GM18502 (cell line): ENCODE measurements around the gene ZNF341.
A peak's percentile ranks its signal among the peaks of the same experiment; 100 is the strongest.
"Not testable (repeated sequence)": the region's sequence is repeated elsewhere in the genome, so short reads cannot be mapped to it uniquely, and the experiment has no call there.

ENCODE experiments used
- ATAC-seq: cut with Tn5 transposase; IDR thresholded peaks from one replicate; pipeline ENCODE4 v1.9.1; 2021; ENCODE audit warnings: mild to moderate bottlenecking; ENCODE audit not compliant: unreplicated experiment, poor library complexity

Gene ZNF341

DNA sequence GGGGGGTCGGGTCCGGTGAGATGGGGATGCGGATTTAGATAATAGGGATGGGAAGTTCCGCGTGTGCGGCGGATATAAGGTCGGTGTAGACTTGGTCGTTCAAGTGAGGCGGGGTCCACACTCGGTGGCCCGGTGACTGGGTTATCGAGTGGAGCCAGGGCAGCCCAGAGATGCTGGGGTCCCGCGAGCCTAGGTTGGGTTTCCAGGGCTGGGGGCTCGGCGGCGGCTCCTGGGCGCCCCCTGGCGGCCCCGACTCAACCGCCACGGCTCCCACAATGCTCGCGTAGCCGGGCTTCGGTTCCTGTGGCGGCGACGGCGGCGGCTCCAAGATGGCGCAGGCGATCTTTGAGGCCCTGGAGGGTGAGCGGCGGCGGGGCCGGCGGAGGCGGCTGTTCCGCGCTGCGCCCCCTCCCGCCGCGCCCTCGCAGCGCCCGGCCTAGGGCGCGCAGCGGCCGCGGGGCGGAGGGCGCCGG, at the start of gene ZNF341:
Gene ZNF341, plus strand, starts transcription at position 304 of the 473 bp plus-strand sequence. Its CDS starts 26 bp downstream, at position 330.
- peak; percentile 83 for ATAC-seq

DNA sequence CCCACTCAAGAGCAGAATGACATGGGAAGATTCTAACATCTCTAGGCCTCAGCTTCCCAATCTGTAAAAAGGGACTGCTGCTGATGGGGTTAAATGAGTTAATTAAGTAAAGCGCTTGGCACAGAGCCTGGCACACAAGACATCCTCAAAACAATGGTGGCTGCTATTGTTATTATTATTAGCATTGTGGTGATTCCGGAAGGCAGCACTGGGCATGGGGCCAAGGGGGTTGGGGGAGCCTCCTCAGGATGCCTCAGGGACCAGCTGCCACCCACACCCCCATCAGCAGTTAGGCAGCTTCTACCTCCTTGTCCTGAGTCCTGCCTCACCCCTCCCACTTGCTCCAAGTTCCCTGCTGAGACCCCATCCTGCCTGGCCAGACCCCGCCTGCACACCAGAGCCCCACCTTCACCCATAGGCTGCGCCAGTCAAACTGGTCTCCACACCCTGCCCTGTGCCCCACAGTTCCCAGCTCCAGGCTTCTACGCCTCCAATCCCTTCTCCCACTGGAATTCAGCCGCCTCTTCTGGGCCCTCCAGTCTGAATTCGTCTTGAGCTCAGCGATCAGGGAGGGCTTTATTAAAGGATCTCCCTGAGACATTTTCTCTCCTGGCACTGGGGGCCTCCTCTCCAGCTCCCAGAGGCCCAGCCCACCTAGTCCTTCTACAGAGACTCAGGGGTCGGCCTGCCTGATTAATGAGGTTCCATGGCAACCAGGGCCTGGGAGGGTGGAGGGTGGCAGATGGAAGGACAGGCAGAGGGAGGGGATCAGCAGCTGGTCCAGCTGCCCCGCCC, 47.1 kb upstream of the ZNF341 start:
- no peak for ATAC-seq

DNA sequence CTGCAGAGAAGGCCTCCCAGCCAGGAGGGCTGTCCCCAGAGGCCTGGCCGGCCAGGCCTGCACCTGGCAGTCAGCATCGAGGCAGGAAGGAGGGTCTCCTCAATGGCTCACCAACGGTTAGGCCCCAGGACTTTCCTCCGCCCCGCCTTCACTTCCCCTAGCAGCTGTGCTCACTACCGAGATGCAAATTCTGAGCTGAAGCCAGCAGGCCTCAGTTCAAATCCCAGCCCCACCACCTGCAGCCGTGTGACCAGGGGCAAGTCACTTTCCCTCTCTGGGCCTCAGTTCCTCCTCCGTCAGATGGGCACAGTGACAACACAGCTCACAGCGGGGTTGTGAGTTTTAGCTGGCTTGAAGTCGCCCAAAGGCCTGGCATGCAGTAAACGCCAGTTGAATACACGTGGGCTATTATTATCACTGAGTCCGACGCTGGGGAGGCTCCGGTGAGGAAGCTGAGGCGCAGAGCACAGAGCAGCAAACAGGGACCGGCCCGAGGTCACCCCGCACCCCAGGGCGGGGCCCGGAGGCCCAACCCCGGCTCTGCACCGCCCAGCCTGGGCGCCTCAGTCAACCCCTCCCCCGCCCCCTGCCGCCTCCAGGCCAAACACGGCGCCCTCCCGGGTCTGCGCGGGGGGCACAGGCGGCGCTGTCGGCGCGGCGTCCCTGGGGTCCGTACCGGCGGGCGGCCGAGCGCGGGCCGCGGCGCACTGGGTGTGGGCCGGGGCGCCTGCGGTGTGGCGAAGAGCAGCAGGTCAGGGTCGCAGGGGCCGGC, 46.3 kb upstream of the ZNF341 start:
- ATAC-seq = peak; percentile 40

DNA sequence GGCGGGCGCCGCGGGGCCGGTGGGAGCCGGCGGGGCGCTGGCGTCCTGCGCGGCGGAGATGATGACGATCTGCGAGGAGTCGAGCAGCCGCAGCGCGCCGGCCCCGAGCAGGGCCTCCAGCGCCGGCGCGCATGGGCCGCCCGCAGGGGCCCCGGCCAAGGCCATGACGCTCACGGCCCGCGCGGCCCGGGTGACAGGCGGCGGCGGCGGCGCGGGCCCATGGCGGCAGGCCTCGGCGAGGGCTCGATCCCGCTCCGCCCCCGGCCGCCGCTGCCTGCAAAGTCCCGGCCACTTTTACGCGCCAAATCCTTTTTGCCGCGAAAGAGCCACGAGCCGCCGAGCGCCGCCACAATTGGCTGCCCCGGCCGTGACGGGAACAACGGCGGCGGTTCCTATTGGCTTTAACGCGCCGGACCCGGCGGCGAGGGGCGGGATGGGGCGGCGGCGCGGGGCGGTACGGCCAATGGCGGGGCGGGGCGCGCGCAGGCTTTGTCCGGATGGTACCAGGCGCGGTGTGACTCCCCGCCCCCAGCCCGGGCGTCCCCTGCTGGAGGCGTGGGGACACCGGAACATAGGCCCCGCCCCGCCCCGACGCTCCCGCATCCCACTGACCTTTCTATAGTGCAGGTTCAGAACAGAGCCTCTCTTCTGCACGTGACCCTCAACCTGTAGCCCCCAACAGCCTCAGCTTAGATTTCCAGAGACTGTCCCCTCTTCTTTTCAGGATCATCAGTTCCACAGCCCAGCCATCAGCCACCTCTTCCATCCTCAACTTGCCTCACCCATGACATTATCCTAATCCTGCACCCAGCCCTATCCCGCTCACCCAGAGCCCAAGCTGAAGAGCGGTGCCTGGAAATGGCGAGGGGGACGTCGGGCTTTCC, 45.5 kb upstream of the ZNF341 start, which contains the start of gene E2F1:
Gene E2F1, minus strand, starts transcription at position 286 of the 884 bp plus-strand sequence. Its CDS starts 121 bp downstream, at position 165.
- ATAC-seq = peak; percentile 86

GRCh38 chr20:33686984-33687366, 44.8 kb upstream of the ZNF341 start:
- no peak for ATAC-seq

- no peak for ATAC-seq
Observed at GRCh38 chr20:33687370-33687915, 44.4 kb upstream of the ZNF341 start.

- no peak for ATAC-seq
Observed at GRCh38 chr20:33687993-33688937, 43.5 kb upstream of the ZNF341 start.

DNA sequence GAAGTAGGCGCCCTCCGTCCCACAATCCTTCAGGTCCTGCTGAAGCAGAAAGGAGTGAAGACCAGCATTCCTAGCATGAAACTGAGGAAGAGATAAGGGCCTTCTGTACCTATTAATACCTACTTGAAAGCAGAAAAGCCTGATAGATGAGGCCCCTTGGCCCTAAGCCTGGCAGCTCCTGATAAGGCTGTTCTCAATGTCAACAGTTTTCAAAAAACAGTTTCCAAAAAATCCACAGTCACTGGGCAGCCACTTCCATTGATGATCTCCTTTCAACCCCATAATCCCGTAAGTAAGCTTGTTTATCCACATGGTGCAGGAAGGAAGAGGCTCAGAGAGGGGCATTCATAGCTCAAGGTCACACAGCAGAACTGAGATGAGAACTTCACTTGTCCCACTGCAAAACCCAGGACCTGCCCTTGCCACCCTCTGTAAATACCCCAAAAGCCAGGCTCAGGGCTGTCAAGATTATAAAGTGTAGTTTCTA, 42.8 kb upstream of the ZNF341 start:
- no peak for ATAC-seq

- ATAC-seq = no peak
Observed at GRCh38 chr20:33689493-33689892, 42.3 kb upstream of the ZNF341 start.

DNA sequence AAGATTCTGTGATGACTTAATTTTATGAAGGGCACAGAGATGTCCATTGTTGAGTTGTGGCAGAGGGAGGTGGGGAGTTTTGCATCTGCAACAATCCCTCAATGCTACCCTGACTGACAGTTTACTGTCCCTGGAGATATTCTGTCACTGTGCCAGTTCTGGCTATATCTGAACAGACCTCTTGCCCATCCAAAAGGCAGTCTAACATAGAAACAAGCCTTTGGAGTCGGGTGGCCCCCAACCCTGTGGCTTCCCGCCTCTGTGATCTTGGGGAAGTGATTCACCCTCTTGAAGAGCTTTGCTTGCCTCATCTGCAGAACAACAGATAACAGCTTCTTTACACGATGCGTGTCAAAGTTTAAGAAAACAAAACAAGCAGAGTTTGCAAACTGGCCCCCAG, 41.8 kb upstream of the ZNF341 start:
- ATAC-seq = no peak

GRCh38 chr20:33693289-33693688, 38.5 kb upstream of the ZNF341 start:
- ATAC-seq = no peak

- ATAC-seq = no peak
Observed at GRCh38 chr20:33693741-33694638, 37.8 kb upstream of the ZNF341 start.

DNA sequence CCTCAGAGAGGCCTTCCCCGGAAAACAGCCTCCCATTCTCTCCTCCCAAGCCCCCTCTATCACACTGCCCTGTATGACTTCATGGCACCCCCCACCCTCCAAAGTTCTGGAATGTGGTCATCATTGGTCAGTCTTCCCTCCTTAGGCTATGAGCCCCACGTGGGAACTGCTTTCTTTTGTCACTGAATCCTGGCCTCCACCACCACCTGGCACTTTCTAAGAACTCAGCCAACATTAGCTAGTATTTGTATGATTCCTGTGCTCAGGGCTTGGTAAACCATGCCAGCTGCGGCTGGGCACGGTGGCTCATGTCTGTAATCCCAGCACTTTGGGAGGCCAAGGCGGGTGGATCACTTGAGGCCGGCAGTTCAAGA, 37.2 kb upstream of the ZNF341 start:
- no peak for ATAC-seq

GRCh38 chr20:33696448-33696847, 35.3 kb upstream of the ZNF341 start:
- ATAC-seq = no peak

DNA sequence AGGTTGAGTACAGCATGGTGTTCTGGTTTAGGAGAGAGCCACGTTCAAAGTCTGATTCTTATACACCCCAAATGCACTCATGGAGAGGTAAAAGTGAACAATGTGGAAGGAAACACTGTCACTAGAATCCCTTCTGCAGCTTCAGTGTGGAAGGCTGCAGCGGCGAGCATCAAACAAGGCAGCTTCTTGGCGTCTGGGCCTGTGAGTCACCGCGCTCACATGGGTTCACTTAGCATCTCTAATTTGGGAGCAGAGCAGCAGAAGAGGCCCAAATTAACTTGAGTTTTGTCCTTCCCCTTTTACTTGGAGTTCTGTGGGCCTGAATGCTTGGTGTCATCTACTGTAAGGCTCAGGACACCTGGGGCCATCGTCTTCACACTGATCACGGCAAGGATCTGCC, 34.7 kb upstream of the ZNF341 start:
- no peak for ATAC-seq

- ATAC-seq = not testable (repeated sequence)
Observed at GRCh38 chr20:33698966-33699365, 32.8 kb upstream of the ZNF341 start.

- not testable (repeated sequence) for ATAC-seq
Observed at GRCh38 chr20:33700696-33701441, 30.9 kb upstream of the ZNF341 start.
